ENCODE data around the gene STRBP. TPM values are rescaled to one million over a fixed set of nuclear protein-coding genes. Genes with fewer than 3 reads are reported as not detected.
"Not testable (repeated sequence)": the region's sequence is repeated elsewhere in the genome, so short reads cannot be mapped to it uniquely, and the experiment has no call there.

STRBP gene
- total and polyA plus RNA-seq, 2 donors from 2014 or later = 21.6 to 30.7 TPM

DNA sequence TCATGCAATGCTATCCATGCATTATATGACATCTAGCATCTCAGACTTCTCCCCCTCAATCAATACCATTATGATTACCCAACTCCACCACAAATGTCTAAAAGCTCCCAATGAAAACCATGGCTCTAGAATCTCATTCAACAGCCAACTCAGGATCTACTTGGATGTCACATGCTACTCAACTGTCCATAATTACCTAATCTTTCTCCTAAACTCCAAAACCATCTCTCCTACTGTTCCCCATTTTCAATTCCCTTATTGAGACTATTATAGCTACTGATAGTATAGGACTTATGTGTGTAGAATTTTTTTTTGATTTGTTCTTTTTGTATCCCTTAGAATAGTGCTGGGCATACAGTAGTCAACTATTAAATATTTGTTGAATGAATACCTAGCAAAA is 8.2 kb upstream of the STRBP start:
- no peaks in the 10 kb centered on the region for H3K9me3 ChIP-seq (ENCODE audit: control insufficient read depth in 2 of 3, insufficient read depth in 1 of 3, low read length in 3 of 3)
- intact Hi-C loops (cut with DNase I) = no loop called here
- TF ChIP-seq, protein P1, sequence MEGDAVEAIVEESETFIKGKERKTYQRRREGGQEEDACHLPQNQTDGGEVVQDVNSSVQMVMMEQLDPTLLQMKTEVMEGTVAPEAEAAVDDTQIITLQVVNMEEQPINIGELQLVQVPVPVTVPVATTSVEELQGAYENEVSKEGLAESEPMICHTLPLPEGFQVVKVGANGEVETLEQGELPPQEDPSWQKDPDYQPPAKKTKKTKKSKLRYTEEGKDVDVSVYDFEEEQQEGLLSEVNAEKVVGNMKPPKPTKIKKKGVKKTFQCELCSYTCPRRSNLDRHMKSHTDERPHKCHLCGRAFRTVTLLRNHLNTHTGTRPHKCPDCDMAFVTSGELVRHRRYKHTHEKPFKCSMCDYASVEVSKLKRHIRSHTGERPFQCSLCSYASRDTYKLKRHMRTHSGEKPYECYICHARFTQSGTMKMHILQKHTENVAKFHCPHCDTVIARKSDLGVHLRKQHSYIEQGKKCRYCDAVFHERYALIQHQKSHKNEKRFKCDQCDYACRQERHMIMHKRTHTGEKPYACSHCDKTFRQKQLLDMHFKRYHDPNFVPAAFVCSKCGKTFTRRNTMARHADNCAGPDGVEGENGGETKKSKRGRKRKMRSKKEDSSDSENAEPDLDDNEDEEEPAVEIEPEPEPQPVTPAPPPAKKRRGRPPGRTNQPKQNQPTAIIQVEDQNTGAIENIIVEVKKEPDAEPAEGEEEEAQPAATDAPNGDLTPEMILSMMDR (IDR thresholded peaks at IDR 0.05; ENCODE audit: borderline replicate concordance, extremely low read depth, insufficient read depth) = no peak
- DNase-seq (no peak), FAIRE-seq (no peak)
- H3K9ac ChIP-seq (ENCODE audit: low read length in 3 of 3) = no peak overlapping the region
- no peak overlapping the region for H3K27ac ChIP-seq (ENCODE audit: low read depth in 2 of 2, low read length in 2 of 2)
- no peaks in the 10 kb centered on the region for H3K27me3 ChIP-seq (ENCODE audit: control insufficient read depth, insufficient read depth, low read length)
- no peaks in the 10 kb centered on the region for H3K36me3 ChIP-seq (ENCODE audit: control insufficient read depth in 2 of 3, insufficient read depth in 3 of 3, low read length in 3 of 3)
- no peak overlapping the region for H3K4me3 ChIP-seq (ENCODE audit: low read length in 3 of 3)
- H3K4me1 ChIP-seq (ENCODE audit: control insufficient read depth in 2 of 3, insufficient read depth in 2 of 3, low read depth in 1 of 3, low read length in 3 of 3) = no peaks in the 10 kb centered on the region

DNA sequence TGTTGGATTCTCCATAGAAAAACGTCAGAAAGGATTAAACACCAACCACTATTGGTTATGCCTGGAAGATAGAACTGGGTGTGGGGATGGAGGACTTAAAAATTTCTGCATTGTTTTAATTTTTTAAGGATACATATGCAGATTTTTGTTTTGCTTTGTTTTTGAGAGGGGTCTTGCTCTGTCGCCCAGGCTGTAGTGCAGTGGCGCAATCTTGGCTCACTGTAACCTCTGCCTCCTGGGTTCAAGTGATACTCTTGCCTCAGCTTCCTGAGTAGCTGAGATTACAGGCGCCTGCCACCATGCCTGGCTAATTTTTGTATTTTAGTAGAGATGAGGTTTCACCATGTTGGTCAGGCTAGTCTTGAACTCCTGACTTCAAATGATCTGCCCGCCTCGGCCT is 2.7 kb upstream of the STRBP start:
- intact Hi-C loops (cut with DNase I); FAIRE-seq; DNase-seq: not testable (repeated sequence)

DNA sequence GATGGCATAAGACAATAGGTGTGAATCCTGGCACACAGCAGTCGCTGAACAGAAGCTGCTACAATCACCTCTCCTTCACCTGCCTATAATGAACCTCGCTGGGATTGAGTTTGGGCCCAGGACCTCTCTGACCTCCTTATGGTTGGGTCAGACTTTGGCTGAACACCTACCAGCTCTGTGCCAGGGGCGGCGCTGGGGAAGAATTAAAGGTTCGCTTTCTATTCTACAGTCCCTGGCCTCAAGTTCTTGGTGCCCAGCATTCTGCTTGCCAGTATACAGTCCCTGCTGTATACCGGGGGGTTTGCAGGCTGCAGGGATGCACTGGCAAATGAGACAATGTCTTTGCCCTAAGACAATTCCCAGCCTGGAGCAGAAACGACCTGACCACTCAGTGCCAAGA is 895 bp upstream of the STRBP start:
- Histone ChIP-seq H3K4me1 (ENCODE audit: control insufficient read depth in 2 of 3, insufficient read depth in 2 of 3, low read depth in 1 of 3, low read length in 3 of 3) (peaks cover 0 to 8% (median 0%) of the 10 kb centered on the region in 3 donors), H3K27me3 (ENCODE audit: control insufficient read depth, insufficient read depth, low read length) (no peaks in the 10 kb centered on the region), H3K27ac (ENCODE audit: low read depth in 2 of 2, low read length in 2 of 2) (peak overlapping the region; percentile 79 to 83), H3K36me3 (ENCODE audit: control insufficient read depth in 2 of 3, insufficient read depth in 3 of 3, low read length in 3 of 3) (no peaks in the 10 kb centered on the region), H3K4me3 (ENCODE audit: low read length in 3 of 3) (peak overlapping the region; percentile 61 to 73 (median 64)), H3K9me3 (ENCODE audit: control insufficient read depth in 2 of 3, insufficient read depth in 1 of 3, low read length in 3 of 3) (no peaks in the 10 kb centered on the region), H3K9ac (ENCODE audit: low read length in 3 of 3) (peak overlapping the region; percentile 15 to 90 (median 41))
- FAIRE-seq (no peak), DNase-seq (peak in 1 of 5 donors; percentile 49)
- intact Hi-C loops (cut with DNase I) = no loop called here
- TF ChIP-seq, protein P1 (IDR thresholded peaks at IDR 0.05; ENCODE audit: borderline replicate concordance, extremely low read depth, insufficient read depth) = no peak

More for the DNA sequence above, 2.7 kb upstream of the STRBP start:
- not testable (repeated sequence) for H3K36me3 ChIP-seq (ENCODE audit: control insufficient read depth in 2 of 3, insufficient read depth in 3 of 3, low read length in 3 of 3); H3K27me3 ChIP-seq (ENCODE audit: control insufficient read depth, insufficient read depth, low read length); H3K9ac ChIP-seq (ENCODE audit: low read length in 3 of 3); H3K9me3 ChIP-seq (ENCODE audit: control insufficient read depth in 2 of 3, insufficient read depth in 1 of 3, low read length in 3 of 3); H3K4me3 ChIP-seq (ENCODE audit: low read length in 3 of 3); H3K27ac ChIP-seq (ENCODE audit: low read depth in 2 of 2, low read length in 2 of 2); H3K4me1 ChIP-seq (ENCODE audit: control insufficient read depth in 2 of 3, insufficient read depth in 2 of 3, low read depth in 1 of 3, low read length in 3 of 3)

DNA sequence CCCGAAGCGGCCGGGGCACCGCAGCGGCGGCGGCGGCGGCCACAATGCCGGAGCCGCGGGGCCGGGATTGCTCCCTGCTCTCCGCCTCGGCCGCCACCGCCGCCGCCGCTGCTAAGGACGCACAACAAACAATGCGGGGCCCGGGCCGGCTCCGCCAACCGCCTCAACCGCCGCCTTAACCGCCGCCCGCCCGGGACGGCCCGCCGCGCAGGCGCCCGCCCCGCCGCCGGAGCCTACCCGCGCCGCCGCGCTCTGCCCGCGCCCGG is 254 bp downstream of the STRBP start:
- FAIRE-seq = no peak
- Histone ChIP-seq H3K27ac (ENCODE audit: low read depth in 2 of 2, low read length in 2 of 2) (peak overlapping the region in 1 of 2 donors; percentile 47), H3K4me3 (ENCODE audit: low read length in 3 of 3) (peak overlapping the region in 2 of 3 donors; percentile 61 to 65), H3K9me3 (ENCODE audit: control insufficient read depth in 2 of 3, insufficient read depth in 1 of 3, low read length in 3 of 3) (no peaks in the 10 kb centered on the region), H3K9ac (ENCODE audit: low read length in 3 of 3) (no peak overlapping the region), H3K27me3 (ENCODE audit: control insufficient read depth, insufficient read depth, low read length) (no peaks in the 10 kb centered on the region), H3K4me1 (ENCODE audit: control insufficient read depth in 2 of 3, insufficient read depth in 2 of 3, low read depth in 1 of 3, low read length in 3 of 3) (peaks cover 0 to 8% (median 0%) of the 10 kb centered on the region in 3 donors), H3K36me3 (ENCODE audit: control insufficient read depth in 2 of 3, insufficient read depth in 3 of 3, low read length in 3 of 3) (no peaks in the 10 kb centered on the region)
- DNase-seq = peak in 1 of 5 donors; percentile 55
- TF ChIP-seq, protein P1 (IDR thresholded peaks at IDR 0.05; ENCODE audit: borderline replicate concordance, extremely low read depth, insufficient read depth) = no peak
- intact Hi-C loops (cut with DNase I) = no loop called here

All from kidney (tissue), 14 donors.